Endothelial cell of umbilical vein (primary cell): Measurements from ENCODE around the gene TMEM131.

ENCODE experiments used
- CTCF ChIP-seq, 2 donors: IDR thresholded peaks; 1 replicate in 1 of 2; 2 replicates in 1 of 2; pipeline ENCODE4 v1.5.1; 2011; ENCODE audit warnings: low read length in 2 of 2, mild to moderate bottlenecking in 2 of 2, moderate library complexity in 2 of 2, control low read depth in 1 of 2, inconsistent platforms in 1 of 2, low read depth in 1 of 2; ENCODE audit not compliant: insufficient read depth in 1 of 2; ENCODE audit errors: extremely low read depth in 1 of 2
- JUN ChIP-seq: IDR thresholded peaks from 2 replicates; pipeline ENCODE4 v1.6.1; 2011; ENCODE audit warnings: borderline replicate concordance, low read depth; ENCODE audit not compliant: insufficient read length, insufficient read depth
- POLR2A ChIP-seq: IDR thresholded peaks from 2 replicates; pipeline ENCODE4 v1.6.1; 2012; ENCODE audit warnings: low read depth, mild to moderate bottlenecking, control low read depth, low read length
- POLR2AphosphoS5 ChIP-seq: IDR thresholded peaks from 2 replicates; pipeline ENCODE4 v1.6.1; 2012; ENCODE audit warnings: low read depth, mild to moderate bottlenecking, control low read depth, low read length, moderate library complexity; ENCODE audit not compliant: insufficient read depth

GRCh38 chr2:97749581-97749980, 246.2 kb downstream of the TMEM131 start:
- TF ChIP-seq CTCF (IDR thresholded peaks at IDR 0.05; ENCODE audit: extremely low read depth in 1 of 2, insufficient read depth in 1 of 2, low read depth in 1 of 2, low read length in 2 of 2) (no peak), POLR2AphosphoS5 (no peak), JUN (no peak), POLR2A (no peak)
